Loucy (cell line): ENCODE data around the gene MLEC.

Experiments
- EZH2phosphoT487 ChIP-seq: fragments of 200-600 bp; IDR thresholded peaks from 2 replicates; pipeline ENCODE4 v1.6.1; 2018; ENCODE audit warnings: antibody characterized with exemption, mild to moderate bottlenecking, moderate library complexity, borderline replicate concordance
- TF ChIP-seq, protein P1 (sequence below): fragments of 200-600 bp; sonication (generic); conservative IDR thresholded peaks from 2 replicates; pipeline ENCODE4 v1.5.1; 2014; ENCODE audit warnings: mild to moderate bottlenecking, antibody characterized with exemption, low read length

DNA sequence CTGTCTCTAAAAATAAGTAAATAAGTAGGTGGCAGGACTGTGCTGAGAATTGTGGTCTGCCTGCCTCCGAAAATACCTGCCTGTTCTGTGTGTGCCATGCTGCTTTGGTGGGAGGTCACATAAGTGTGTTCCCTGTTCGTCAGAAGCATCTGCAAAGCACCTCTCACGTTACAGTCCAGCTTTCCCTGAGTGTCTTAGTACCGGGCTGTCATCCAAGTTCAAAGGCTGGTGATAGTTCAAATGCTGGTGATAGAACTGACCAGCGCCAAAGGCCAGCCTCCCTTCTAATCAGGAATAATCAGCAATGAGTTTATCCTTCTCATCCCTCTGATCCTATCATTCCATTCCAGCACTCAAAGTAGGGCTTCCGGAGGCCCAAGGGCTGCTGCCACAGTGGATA, 40.9 kb upstream of the MLEC start:
- TF ChIP-seq, protein P1, sequence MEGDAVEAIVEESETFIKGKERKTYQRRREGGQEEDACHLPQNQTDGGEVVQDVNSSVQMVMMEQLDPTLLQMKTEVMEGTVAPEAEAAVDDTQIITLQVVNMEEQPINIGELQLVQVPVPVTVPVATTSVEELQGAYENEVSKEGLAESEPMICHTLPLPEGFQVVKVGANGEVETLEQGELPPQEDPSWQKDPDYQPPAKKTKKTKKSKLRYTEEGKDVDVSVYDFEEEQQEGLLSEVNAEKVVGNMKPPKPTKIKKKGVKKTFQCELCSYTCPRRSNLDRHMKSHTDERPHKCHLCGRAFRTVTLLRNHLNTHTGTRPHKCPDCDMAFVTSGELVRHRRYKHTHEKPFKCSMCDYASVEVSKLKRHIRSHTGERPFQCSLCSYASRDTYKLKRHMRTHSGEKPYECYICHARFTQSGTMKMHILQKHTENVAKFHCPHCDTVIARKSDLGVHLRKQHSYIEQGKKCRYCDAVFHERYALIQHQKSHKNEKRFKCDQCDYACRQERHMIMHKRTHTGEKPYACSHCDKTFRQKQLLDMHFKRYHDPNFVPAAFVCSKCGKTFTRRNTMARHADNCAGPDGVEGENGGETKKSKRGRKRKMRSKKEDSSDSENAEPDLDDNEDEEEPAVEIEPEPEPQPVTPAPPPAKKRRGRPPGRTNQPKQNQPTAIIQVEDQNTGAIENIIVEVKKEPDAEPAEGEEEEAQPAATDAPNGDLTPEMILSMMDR = no peak
- no peak for TF ChIP-seq EZH2phosphoT487
